ENCODE measurements around the gene MEIKIN.

MEIKIN gene

GRCh38 chr5:131773805-131774204, 171.7 kb downstream of the MEIKIN start:
- DNase-seq (ENCODE audit: low spot score): no peak

GRCh38 chr5:131771692-131772091, 173.8 kb downstream of the MEIKIN start:
- DNase-seq (ENCODE audit: low spot score): no peak

- DNase-seq (ENCODE audit: low spot score): no peak
Measured at GRCh38 chr5:131769961-131770360, 175.5 kb downstream of the MEIKIN start.

GRCh38 chr5:131769336-131769735, 176.1 kb downstream of the MEIKIN start:
- DNase-seq (ENCODE audit: low spot score): no peak

GRCh38 chr5:131767891-131768290, 177.6 kb downstream of the MEIKIN start:
- DNase-seq (ENCODE audit: low spot score): no peak

- no peak for DNase-seq (ENCODE audit: low spot score)
Measured at GRCh38 chr5:131766689-131767088, 178.8 kb downstream of the MEIKIN start.

- no peak for DNase-seq (ENCODE audit: low spot score)
Measured at GRCh38 chr5:131765261-131765660, 180.2 kb downstream of the MEIKIN start.

GRCh38 chr5:131763968-131764367, 181.5 kb downstream of the MEIKIN start:
- DNase-seq (ENCODE audit: low spot score): no peak

GRCh38 chr5:131760793-131761192, 184.7 kb downstream of the MEIKIN start:
- DNase-seq (ENCODE audit: low spot score): no peak

- DNase-seq (ENCODE audit: low spot score): no peak
Measured at GRCh38 chr5:131759704-131760103, 185.8 kb downstream of the MEIKIN start.

GRCh38 chr5:131758520-131758900, 187.0 kb downstream of the MEIKIN start:
- no peak for DNase-seq (ENCODE audit: low spot score)

- no peak for DNase-seq (ENCODE audit: low spot score)
Measured at GRCh38 chr5:131757830-131758519, 187.5 kb downstream of the MEIKIN start.

Measured in SK-N-DZ (cell line).